GM19043 (cell line): ENCODE results near the gene CACNA1H.

Source experiments
- ATAC-seq: cut with Tn5 transposase; IDR thresholded peaks from one replicate; pipeline ENCODE4 v1.9.1; 2021; ENCODE audit warnings: low read depth; ENCODE audit not compliant: unreplicated experiment

CACNA1H gene

DNA sequence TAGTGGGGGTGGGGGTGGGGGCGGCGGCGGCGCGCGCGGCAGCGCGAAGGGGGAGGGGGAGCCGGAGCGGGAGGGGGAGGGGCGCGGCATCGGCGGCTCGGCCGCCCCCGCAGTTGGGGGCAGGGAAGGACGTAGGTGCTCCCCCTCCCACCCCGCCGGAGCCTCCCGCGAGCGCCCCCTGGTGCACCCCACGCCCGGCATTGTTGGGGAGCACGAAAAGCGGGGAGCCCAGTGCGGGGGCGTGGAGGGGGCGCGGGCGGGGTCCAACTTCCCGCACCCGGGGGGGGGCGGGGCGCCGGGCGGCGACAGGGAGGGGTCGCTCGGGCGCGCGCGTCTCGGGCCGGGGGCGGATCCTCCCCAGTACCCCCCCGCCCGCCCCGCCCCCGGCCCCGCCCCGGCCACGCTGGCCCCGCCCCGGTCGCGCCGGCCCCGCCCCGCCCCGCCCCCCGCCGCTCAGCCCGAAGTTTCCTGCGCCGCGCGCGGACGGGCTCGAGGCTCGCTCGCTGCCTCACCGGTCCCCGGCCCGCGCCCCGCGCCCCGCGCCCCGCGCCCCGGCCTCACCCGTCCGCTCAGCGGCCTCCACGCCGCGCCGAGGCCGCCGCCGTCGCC, at the start of gene CACNA1H:
CACNA1H (plus strand) TSS at position 456 of the 609 bp plus-strand sequence. CDS start 632 bp downstream, outside the sequence.
- ATAC-seq, result no peak

- no peak for ATAC-seq
Measured at GRCh38 chr16:1103636-1103980, 49.3 kb upstream of the CACNA1H start.

GRCh38 chr16:1105888-1106620, 46.9 kb upstream of the CACNA1H start:
- no peak for ATAC-seq

DNA sequence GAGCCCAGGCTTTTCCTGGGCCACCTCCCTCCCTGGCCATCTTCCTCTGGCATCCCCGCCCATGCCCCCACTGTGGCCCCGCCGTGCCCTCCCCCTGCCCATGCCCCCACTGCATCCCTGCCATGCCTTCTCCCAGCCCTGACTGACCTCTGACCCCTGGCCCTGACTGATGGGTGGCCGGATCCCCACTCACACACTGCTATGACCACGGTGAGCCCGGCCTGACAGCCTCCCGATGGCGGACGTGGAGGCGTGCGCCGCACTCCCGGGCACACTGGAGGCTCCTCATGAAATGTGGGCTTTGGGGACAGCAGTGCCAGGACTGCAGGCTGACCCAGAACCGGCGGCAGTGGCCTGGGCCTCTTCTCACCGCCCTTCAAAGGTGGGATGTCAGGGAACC, 46.2 kb upstream of the CACNA1H start:
- no peak for ATAC-seq

- no peak for ATAC-seq
Measured at GRCh38 chr16:1107141-1107540, 45.8 kb upstream of the CACNA1H start.

DNA sequence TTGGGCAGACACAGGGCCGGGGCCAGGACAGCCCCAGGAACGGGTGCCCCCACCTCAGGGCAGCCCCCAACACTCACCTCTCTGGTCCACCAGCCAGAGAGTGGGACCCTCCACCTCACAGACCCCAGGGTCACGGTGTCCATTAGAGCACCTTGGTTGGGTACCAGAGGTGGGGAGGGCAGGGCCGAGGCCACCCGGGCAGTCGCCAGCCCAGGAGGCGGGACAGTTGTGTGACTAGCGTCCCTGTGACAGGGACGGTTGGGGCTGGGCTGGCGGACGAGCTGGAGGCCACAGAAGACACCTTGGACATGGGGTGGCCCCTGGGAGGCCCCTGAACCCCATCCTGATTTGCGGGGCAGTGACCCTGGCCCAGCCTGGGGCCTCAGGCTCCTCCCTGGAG, 45.2 kb upstream of the CACNA1H start:
- ATAC-seq, result no peak

GRCh38 chr16:1108299-1109252, 44.3 kb upstream of the CACNA1H start:
- no peak for ATAC-seq

- no peak for ATAC-seq
Measured at GRCh38 chr16:1109648-1110047, 43.3 kb upstream of the CACNA1H start.

DNA sequence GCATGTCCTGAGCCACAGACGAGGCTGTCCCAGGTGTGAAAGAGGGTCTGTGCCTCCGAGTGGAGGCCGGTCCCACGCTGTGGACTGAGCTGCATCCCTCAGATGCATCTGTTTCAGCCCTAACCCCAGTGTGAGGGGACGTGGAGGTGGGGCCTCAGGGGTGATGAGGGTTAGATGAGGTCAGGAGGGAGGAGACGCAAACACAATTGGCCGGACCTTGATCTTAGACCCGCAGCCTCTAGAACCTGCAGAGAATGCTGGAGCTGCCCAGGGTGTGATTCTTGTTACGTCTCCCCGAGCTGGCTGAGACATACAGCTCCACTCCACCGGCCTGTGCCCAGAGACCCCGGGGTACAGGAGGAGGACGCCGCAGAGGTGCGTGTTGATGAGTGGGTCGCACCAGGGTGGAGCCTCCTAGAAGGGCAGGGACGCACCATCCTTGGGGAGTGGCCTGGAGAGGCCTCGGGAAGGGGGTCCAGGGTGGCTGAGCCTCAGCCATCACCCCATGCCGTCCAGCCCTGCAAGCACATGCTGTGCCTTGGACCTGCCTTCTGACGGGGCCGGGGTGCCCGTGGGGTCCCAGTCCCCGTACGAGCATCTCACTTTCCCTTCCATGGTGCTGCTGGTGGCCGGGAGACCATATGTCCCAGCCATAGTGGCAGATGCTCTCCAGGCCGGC, 40.3 kb upstream of the CACNA1H start:
- ATAC-seq, result no peak

GRCh38 chr16:1113489-1113888, 39.4 kb upstream of the CACNA1H start:
- ATAC-seq, result no peak

- no peak for ATAC-seq
Measured at GRCh38 chr16:1113889-1114526, 38.9 kb upstream of the CACNA1H start.

- ATAC-seq, result no peak
Measured at GRCh38 chr16:1116693-1117077, 36.2 kb upstream of the CACNA1H start.

DNA sequence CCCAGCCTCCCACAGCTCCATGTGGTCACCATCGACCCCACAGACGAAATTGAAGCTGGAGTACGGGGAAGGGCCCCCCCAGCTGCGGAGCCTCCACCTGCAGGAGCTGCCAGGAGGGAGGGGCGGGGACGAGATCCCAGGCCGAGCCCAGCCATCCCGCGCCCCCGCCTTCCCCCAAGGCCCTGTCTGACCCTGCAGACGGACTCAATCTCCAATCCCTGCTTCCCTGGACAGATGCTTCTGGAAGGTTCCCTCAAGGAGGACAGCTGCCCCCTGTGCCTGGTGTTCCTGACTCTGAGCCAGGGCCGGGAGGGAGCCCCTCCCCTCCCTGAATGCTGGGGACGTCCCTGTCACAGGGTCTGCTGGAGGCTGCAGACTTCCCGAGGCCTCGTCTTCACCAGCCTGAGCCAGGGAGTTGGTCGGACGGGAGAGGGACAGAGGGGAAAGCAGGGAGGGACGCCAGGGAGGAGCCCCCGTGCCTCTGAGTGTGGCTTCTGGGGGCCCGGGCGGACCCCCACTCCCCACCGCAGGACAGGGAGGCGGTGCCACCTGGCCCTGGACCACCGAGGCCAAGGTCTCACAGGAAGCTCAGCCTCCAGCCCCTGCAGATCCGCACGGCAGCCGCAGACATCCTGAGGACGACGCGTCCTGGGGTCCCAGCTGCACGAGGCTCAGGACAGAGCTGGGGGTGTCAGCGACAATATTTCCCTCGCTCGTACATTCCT, 35.6 kb upstream of the CACNA1H start:
- ATAC-seq, result no peak

- no peak for ATAC-seq
Measured at GRCh38 chr16:1117926-1118325, 35.0 kb upstream of the CACNA1H start.

- no peak for ATAC-seq
Measured at GRCh38 chr16:1119129-1119528, 33.8 kb upstream of the CACNA1H start.

GRCh38 chr16:1119766-1120576, 32.9 kb upstream of the CACNA1H start:
- ATAC-seq, result no peak

DNA sequence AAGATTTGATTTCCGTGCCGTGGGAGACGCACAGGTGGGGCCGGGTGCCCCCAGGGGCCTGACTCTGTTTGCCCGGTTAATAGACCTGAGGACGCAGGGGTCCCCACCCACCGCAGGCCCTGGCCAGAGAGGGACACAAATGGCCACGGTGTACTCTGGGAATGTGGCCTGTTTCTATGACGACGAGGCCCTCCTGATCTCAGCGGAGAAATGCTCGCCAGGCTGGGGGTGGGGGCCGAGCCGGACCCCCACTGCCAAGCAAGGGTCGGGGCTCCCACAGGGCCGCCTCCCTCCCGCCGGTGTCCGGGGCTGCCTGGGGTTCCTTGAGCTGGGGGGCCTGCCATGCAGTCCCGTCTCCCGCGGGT, 32.3 kb upstream of the CACNA1H start:
- ATAC-seq, result no peak

- ATAC-seq, result no peak
Measured at GRCh38 chr16:1121009-1121408, 31.9 kb upstream of the CACNA1H start.
